ENCODE data around the gene TRERF1.

- TF ChIP-seq, protein P1, sequence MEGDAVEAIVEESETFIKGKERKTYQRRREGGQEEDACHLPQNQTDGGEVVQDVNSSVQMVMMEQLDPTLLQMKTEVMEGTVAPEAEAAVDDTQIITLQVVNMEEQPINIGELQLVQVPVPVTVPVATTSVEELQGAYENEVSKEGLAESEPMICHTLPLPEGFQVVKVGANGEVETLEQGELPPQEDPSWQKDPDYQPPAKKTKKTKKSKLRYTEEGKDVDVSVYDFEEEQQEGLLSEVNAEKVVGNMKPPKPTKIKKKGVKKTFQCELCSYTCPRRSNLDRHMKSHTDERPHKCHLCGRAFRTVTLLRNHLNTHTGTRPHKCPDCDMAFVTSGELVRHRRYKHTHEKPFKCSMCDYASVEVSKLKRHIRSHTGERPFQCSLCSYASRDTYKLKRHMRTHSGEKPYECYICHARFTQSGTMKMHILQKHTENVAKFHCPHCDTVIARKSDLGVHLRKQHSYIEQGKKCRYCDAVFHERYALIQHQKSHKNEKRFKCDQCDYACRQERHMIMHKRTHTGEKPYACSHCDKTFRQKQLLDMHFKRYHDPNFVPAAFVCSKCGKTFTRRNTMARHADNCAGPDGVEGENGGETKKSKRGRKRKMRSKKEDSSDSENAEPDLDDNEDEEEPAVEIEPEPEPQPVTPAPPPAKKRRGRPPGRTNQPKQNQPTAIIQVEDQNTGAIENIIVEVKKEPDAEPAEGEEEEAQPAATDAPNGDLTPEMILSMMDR (IDR thresholded peaks at IDR 0.05) = no peak
- no peak for TF ChIP-seq POLR2A (IDR thresholded peaks at IDR 0.05)
These were observed 60.3 kb downstream of the TRERF1 start for GRCh38 chr6:42391441-42391840.
